Activated T-cell treated with anti-CD3 and anti-CD28 coated beads, Interleukin-2, amount 50 U/mL, for 1 hour (primary cell): ENCODE data around the gene ENAM.
"Not testable (repeated sequence)": the region's sequence is repeated elsewhere in the genome, so short reads cannot be mapped to it uniquely, and the experiment has no call there.

Experiments used
- DNase-seq: peaks from one replicate; pipeline ENCODE4 v3.0.0-alpha.2; 2020

The ENAM gene

GRCh38 chr4:70627620-70628019 is 924 bp upstream of the ENAM start:
- DNase-seq = no peak

- DNase-seq = no peak
These were observed 1.0 kb downstream of the ENAM start for GRCh38 chr4:70629469-70630090.

GRCh38 chr4:70630162-70630561 is 1.6 kb downstream of the ENAM start:
- no peak for DNase-seq

- no peak for DNase-seq
These were observed 3.5 kb downstream of the ENAM start for GRCh38 chr4:70632028-70632427.

GRCh38 chr4:70634482-70634881 is 5.9 kb downstream of the ENAM start:
- DNase-seq = no peak

- DNase-seq = no peak
These were observed 8.8 kb downstream of the ENAM start for GRCh38 chr4:70637239-70637913.

GRCh38 chr4:70640192-70640591 is 11.6 kb downstream of the ENAM start:
- no peak for DNase-seq

GRCh38 chr4:70650741-70651140 is 22.2 kb downstream of the ENAM start:
- not testable (repeated sequence) for DNase-seq

- DNase-seq = no peak
These were observed 23.4 kb downstream of the ENAM start for GRCh38 chr4:70651864-70652506.

- no peak for DNase-seq
These were observed 26.1 kb downstream of the ENAM start for GRCh38 chr4:70654605-70655011.

GRCh38 chr4:70657326-70657725 is 28.8 kb downstream of the ENAM start:
- no peak for DNase-seq

- DNase-seq = no peak
These were observed 29.9 kb downstream of the ENAM start for GRCh38 chr4:70658418-70658817.

- DNase-seq = no peak
These were observed 31.6 kb downstream of the ENAM start for GRCh38 chr4:70660106-70660505.

- not testable (repeated sequence) for DNase-seq
These were observed 32.9 kb downstream of the ENAM start for GRCh38 chr4:70661309-70661922.

- no peak for DNase-seq
These were observed 37.8 kb downstream of the ENAM start, which contains the start of gene JCHAIN for GRCh38 chr4:70666369-70666768. JCHAIN (minus strand) TSS chr4:70666508; CDS start chr4:70666490, 18 bp downstream.

GRCh38 chr4:70667740-70668535 is 39.4 kb downstream of the ENAM start:
- DNase-seq = no peak

GRCh38 chr4:70670332-70671014 is 41.9 kb downstream of the ENAM start:
- DNase-seq = no peak

- no peak for DNase-seq
These were observed 42.5 kb downstream of the ENAM start for GRCh38 chr4:70671091-70671490.

- DNase-seq = no peak
These were observed 45.6 kb downstream of the ENAM start for GRCh38 chr4:70674191-70674590.

- no peak for DNase-seq
These were observed 46.2 kb downstream of the ENAM start for GRCh38 chr4:70674731-70675130.

- no peak for DNase-seq
These were observed 48.1 kb downstream of the ENAM start for GRCh38 chr4:70676554-70677090.
